Measurements from ENCODE around the gene RNF135.
"Not testable (repeated sequence)": the region's sequence is repeated elsewhere in the genome, so short reads cannot be mapped to it uniquely, and the experiment has no call there.

The RNF135 gene

DNA sequence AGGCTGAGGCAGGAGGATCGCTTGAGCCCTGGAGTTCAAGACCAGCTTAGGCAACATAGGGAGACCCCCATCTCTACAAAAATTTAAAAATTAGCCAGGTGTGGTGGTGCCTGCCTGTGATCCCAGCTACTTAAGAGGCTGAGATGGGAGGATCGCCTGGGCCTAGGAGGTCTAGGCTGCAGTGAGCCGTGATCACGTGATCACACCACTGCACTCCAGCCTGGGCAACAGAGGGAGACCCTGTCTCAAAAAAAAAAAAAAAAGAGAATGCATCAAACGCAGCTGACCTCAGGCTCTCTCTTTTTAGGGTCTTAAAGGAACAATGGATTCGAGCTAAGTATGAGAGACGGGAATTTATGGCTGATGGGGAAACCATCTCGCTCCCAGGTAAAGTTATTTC is 39.3 kb upstream of the RNF135 start:
- not testable (repeated sequence) for H3K4me1 ChIP-seq (ENCODE audit: control insufficient read depth, insufficient read depth, low read length); H3K4me3 ChIP-seq (ENCODE audit: low read depth, low read length); H3K27me3 ChIP-seq (ENCODE audit: control insufficient read depth, insufficient read depth, low read length); H3K27ac ChIP-seq (ENCODE audit: low read depth, low read length); H3K9me3 ChIP-seq (ENCODE audit: control insufficient read depth, insufficient read depth, low read length); H3K36me3 ChIP-seq (ENCODE audit: control insufficient read depth, insufficient read depth, low read length); H3K9ac ChIP-seq (ENCODE audit: low read depth, low read length)

- no peaks in the 10 kb centered on the region for H3K36me3 ChIP-seq (ENCODE audit: control insufficient read depth, insufficient read depth, low read length)
- no peaks in the 10 kb centered on the region for H3K9me3 ChIP-seq (ENCODE audit: control insufficient read depth, insufficient read depth, low read length)
- no peak overlapping the region for H3K9ac ChIP-seq (ENCODE audit: low read depth, low read length)
- no peaks in the 10 kb centered on the region for H3K4me1 ChIP-seq (ENCODE audit: control insufficient read depth, insufficient read depth, low read length)
- H3K4me3 ChIP-seq (ENCODE audit: low read depth, low read length) = no peak overlapping the region
- H3K27ac ChIP-seq (ENCODE audit: low read depth, low read length) = no peak overlapping the region
- no peaks in the 10 kb centered on the region; the same call in 1 of the 2 replicates for H3K27me3 ChIP-seq (ENCODE audit: control insufficient read depth, insufficient read depth, low read length)
These were observed 36.9 kb upstream of the RNF135 start for GRCh38 chr17:30933966-30934365.

- no peak overlapping the region for H3K4me3 ChIP-seq (ENCODE audit: low read depth, low read length)
- no peaks in the 10 kb centered on the region for H3K4me1 ChIP-seq (ENCODE audit: control insufficient read depth, insufficient read depth, low read length)
- no peaks in the 10 kb centered on the region for H3K9me3 ChIP-seq (ENCODE audit: control insufficient read depth, insufficient read depth, low read length)
- no peak overlapping the region for H3K27ac ChIP-seq (ENCODE audit: low read depth, low read length)
- no peaks in the 10 kb centered on the region for H3K27me3 ChIP-seq (ENCODE audit: control insufficient read depth, insufficient read depth, low read length)
- H3K36me3 ChIP-seq (ENCODE audit: control insufficient read depth, insufficient read depth, low read length) = no peaks in the 10 kb centered on the region
- H3K9ac ChIP-seq (ENCODE audit: low read depth, low read length) = no peak overlapping the region
These were observed 31.7 kb upstream of the RNF135 start for GRCh38 chr17:30939051-30939689.

DNA sequence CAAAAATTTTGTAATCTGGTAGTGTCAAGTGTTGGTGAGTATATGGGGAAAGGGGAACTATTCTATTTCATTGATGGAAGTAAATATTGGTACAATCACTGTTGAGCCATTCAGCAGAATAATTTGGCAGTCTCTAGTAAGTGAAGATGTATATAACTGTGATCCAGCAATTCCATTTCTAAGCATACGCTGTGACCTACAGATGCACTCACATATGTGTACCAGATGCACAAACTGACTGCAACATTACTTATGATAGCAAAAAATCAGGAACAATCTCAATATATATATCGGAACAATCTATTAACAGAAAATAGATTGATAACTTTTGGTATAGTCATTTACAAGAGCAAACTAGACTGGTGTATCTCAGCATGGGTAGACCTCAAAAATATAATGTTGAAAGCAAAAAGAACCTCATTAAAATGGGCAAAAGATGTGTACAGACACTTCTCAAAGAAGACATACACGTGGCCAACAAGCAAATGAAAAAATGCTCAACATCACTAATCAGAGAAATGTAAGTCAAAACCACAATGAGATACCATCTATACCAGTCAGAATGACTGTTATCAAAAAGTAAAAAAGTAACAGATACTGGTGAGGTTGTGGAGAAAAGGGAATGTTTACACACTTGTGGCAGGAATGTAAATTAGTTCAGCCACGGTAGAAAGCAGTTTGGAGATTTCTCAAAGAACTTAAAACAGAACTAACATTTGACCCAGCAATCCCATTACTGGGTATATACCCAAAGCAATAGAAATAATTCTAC is 28.3 kb upstream of the RNF135 start:
- Histone ChIP-seq H3K9ac (ENCODE audit: low read depth, low read length) (no peak overlapping the region), H3K4me1 (ENCODE audit: control insufficient read depth, insufficient read depth, low read length) (no peaks in the 10 kb centered on the region), H3K27ac (ENCODE audit: low read depth, low read length) (no peak overlapping the region), H3K27me3 (ENCODE audit: control insufficient read depth, insufficient read depth, low read length) (no peaks in the 10 kb centered on the region), H3K9me3 (ENCODE audit: control insufficient read depth, insufficient read depth, low read length) (no peaks in the 10 kb centered on the region), H3K4me3 (ENCODE audit: low read depth, low read length) (no peak overlapping the region), H3K36me3 (ENCODE audit: control insufficient read depth, insufficient read depth, low read length) (no peaks in the 10 kb centered on the region)

- Histone ChIP-seq H3K4me3 (ENCODE audit: low read depth, low read length) (no peak overlapping the region), H3K9me3 (ENCODE audit: control insufficient read depth, insufficient read depth, low read length) (no peaks in the 10 kb centered on the region), H3K9ac (ENCODE audit: low read depth, low read length) (no peak overlapping the region), H3K27me3 (ENCODE audit: control insufficient read depth, insufficient read depth, low read length) (no peaks in the 10 kb centered on the region), H3K4me1 (ENCODE audit: control insufficient read depth, insufficient read depth, low read length) (no peaks in the 10 kb centered on the region), H3K36me3 (ENCODE audit: control insufficient read depth, insufficient read depth, low read length) (no peaks in the 10 kb centered on the region), H3K27ac (ENCODE audit: low read depth, low read length) (no peak overlapping the region)
These were observed 23.0 kb upstream of the RNF135 start for GRCh38 chr17:30947796-30948195.

GRCh38 chr17:30950189-30950588 is 20.6 kb upstream of the RNF135 start:
- Histone ChIP-seq H3K9ac (ENCODE audit: low read depth, low read length) (no peak overlapping the region), H3K36me3 (ENCODE audit: control insufficient read depth, insufficient read depth, low read length) (no peaks in the 10 kb centered on the region), H3K27me3 (ENCODE audit: control insufficient read depth, insufficient read depth, low read length) (no peaks in the 10 kb centered on the region), H3K27ac (ENCODE audit: low read depth, low read length) (no peak overlapping the region), H3K9me3 (ENCODE audit: control insufficient read depth, insufficient read depth, low read length) (no peaks in the 10 kb centered on the region), H3K4me3 (ENCODE audit: low read depth, low read length) (no peak overlapping the region), H3K4me1 (ENCODE audit: control insufficient read depth, insufficient read depth, low read length) (no peaks in the 10 kb centered on the region)

GRCh38 chr17:30950669-30951399 is 20.0 kb upstream of the RNF135 start:
- Histone ChIP-seq H3K27me3 (ENCODE audit: control insufficient read depth, insufficient read depth, low read length) (no peaks in the 10 kb centered on the region), H3K9me3 (ENCODE audit: control insufficient read depth, insufficient read depth, low read length) (no peaks in the 10 kb centered on the region), H3K4me3 (ENCODE audit: low read depth, low read length) (no peak overlapping the region), H3K9ac (ENCODE audit: low read depth, low read length) (no peak overlapping the region), H3K27ac (ENCODE audit: low read depth, low read length) (no peak overlapping the region), H3K4me1 (ENCODE audit: control insufficient read depth, insufficient read depth, low read length) (no peaks in the 10 kb centered on the region), H3K36me3 (ENCODE audit: control insufficient read depth, insufficient read depth, low read length) (no peaks in the 10 kb centered on the region)

- Histone ChIP-seq H3K9ac (ENCODE audit: low read depth, low read length) (no peak overlapping the region), H3K27ac (ENCODE audit: low read depth, low read length) (no peak overlapping the region), H3K4me3 (ENCODE audit: low read depth, low read length) (no peak overlapping the region), H3K36me3 (ENCODE audit: control insufficient read depth, insufficient read depth, low read length) (no peaks in the 10 kb centered on the region), H3K27me3 (ENCODE audit: control insufficient read depth, insufficient read depth, low read length) (no peaks in the 10 kb centered on the region), H3K9me3 (ENCODE audit: control insufficient read depth, insufficient read depth, low read length) (no peaks in the 10 kb centered on the region), H3K4me1 (ENCODE audit: control insufficient read depth, insufficient read depth, low read length) (peaks cover 6% of the 10 kb centered on the region; the same call in 1 of the 2 replicates)
These were observed 18.0 kb upstream of the RNF135 start for GRCh38 chr17:30952638-30953393.

- Histone ChIP-seq H3K4me1 (ENCODE audit: control insufficient read depth, insufficient read depth, low read length) (peaks cover 6% of the 10 kb centered on the region; the same call in 1 of the 2 replicates), H3K36me3 (ENCODE audit: control insufficient read depth, insufficient read depth, low read length) (no peaks in the 10 kb centered on the region), H3K27me3 (ENCODE audit: control insufficient read depth, insufficient read depth, low read length) (no peaks in the 10 kb centered on the region), H3K9ac (ENCODE audit: low read depth, low read length) (no peak overlapping the region), H3K9me3 (ENCODE audit: control insufficient read depth, insufficient read depth, low read length) (no peaks in the 10 kb centered on the region), H3K4me3 (ENCODE audit: low read depth, low read length) (no peak overlapping the region), H3K27ac (ENCODE audit: low read depth, low read length) (no peak overlapping the region)
These were observed 16.6 kb upstream of the RNF135 start for GRCh38 chr17:30954046-30954830.

- no peaks in the 10 kb centered on the region for H3K27me3 ChIP-seq (ENCODE audit: control insufficient read depth, insufficient read depth, low read length)
- H3K36me3 ChIP-seq (ENCODE audit: control insufficient read depth, insufficient read depth, low read length) = no peaks in the 10 kb centered on the region
- no peaks in the 10 kb centered on the region for H3K9me3 ChIP-seq (ENCODE audit: control insufficient read depth, insufficient read depth, low read length)
- no peak overlapping the region for H3K27ac ChIP-seq (ENCODE audit: low read depth, low read length)
- peaks cover 6% of the 10 kb centered on the region; the same call in 1 of the 2 replicates for H3K4me1 ChIP-seq (ENCODE audit: control insufficient read depth, insufficient read depth, low read length)
- no peak overlapping the region for H3K4me3 ChIP-seq (ENCODE audit: low read depth, low read length)
- H3K9ac ChIP-seq (ENCODE audit: low read depth, low read length) = no peak overlapping the region
These were observed 14.0 kb upstream of the RNF135 start for GRCh38 chr17:30956764-30957374.
